HG03039 (cell line): ENCODE results near the gene CORT.
"Not testable (repeated sequence)": the region's sequence is repeated elsewhere in the genome, so short reads cannot be mapped to it uniquely, and the experiment has no call there.

Experiments used
- ATAC-seq: cut with Tn5 transposase; IDR thresholded peaks from one replicate; pipeline ENCODE4 v1.9.1; 2021; ENCODE audit warnings: mild to moderate bottlenecking, moderate library complexity; ENCODE audit not compliant: unreplicated experiment

Gene CORT

GRCh38 chr1:10437052-10437451, 12.8 kb upstream of the CORT start:
- ATAC-seq: no peak

GRCh38 chr1:10438677-10439163, 11.1 kb upstream of the CORT start:
- no peak for ATAC-seq

GRCh38 chr1:10440305-10440704, 9.5 kb upstream of the CORT start:
- no peak for ATAC-seq

GRCh38 chr1:10440794-10441193, 9.0 kb upstream of the CORT start:
- no peak for ATAC-seq

GRCh38 chr1:10444248-10444647, 5.6 kb upstream of the CORT start:
- no peak for ATAC-seq

- no peak for ATAC-seq
Observed at GRCh38 chr1:10444795-10445397, 4.9 kb upstream of the CORT start.

GRCh38 chr1:10446790-10447422, 2.9 kb upstream of the CORT start:
- ATAC-seq: no peak

- ATAC-seq: no peak
Observed at GRCh38 chr1:10450156-10450814, 454 bp downstream of the CORT start.

GRCh38 chr1:10450836-10451235, 1.0 kb downstream of the CORT start:
- ATAC-seq: no peak

GRCh38 chr1:10451287-10451686, 1.5 kb downstream of the CORT start:
- no peak for ATAC-seq

GRCh38 chr1:10456048-10456447, 6.2 kb downstream of the CORT start:
- no peak for ATAC-seq

- ATAC-seq: no peak
Observed at GRCh38 chr1:10456661-10457060, 6.8 kb downstream of the CORT start.

- not testable (repeated sequence) for ATAC-seq
Observed at GRCh38 chr1:10457462-10457861, 7.6 kb downstream of the CORT start.

- ATAC-seq: no peak
Observed at GRCh38 chr1:10457875-10458274, 8.0 kb downstream of the CORT start.

GRCh38 chr1:10459184-10459583, 9.4 kb downstream of the CORT start:
- ATAC-seq: no peak

GRCh38 chr1:10467078-10467477, 17.2 kb downstream of the CORT start:
- ATAC-seq: no peak

GRCh38 chr1:10470043-10470442, 20.2 kb downstream of the CORT start:
- no peak for ATAC-seq

- no peak for ATAC-seq
Observed at GRCh38 chr1:10471411-10472219, 21.8 kb downstream of the CORT start.

GRCh38 chr1:10472220-10473144, 22.7 kb downstream of the CORT start, which contains the start of gene DFFA:
TSS of gene DFFA (minus strand) at chr1:10472529. CDS start at chr1:10472458, 71 bp downstream.
- peak; percentile 64 for ATAC-seq

- ATAC-seq: no peak
Observed at GRCh38 chr1:10473145-10473765, 23.4 kb downstream of the CORT start.
